ENCODE data around the gene BBC3. TPM values are rescaled to one million over a fixed set of nuclear protein-coding genes. Genes with fewer than 3 reads are reported as not detected.

Gene BBC3
- polyA plus RNA-seq (2011; rRNA removed) (3.6 and 6.0 TPM in 2 replicates), polyA plus RNA-seq (2017; fragmentation: RNase III; extraction: RNeasy Plus Mini Kit Qiagen cat#74134 plus additional on column Dnase treatment) (8.9 to 9.4 TPM (median 8.9 TPM) in 3 replicates), polyA minus RNA-seq (2011; rRNA and poly(A)+ RNA removed) (3.2 and 5.3 TPM in 2 replicates)
- polyA plus RNA-seq (2012; cell fraction: cytosol; rRNA removed): 8.9 and 15.7 TPM in 2 replicates
- polyA plus RNA-seq (2012; cell fraction: nucleus; rRNA removed): 21.8 and 21.9 TPM in 2 replicates

- no peak for FAIRE-seq
- CTCF ChIA-PET: no interaction called here
- TF ChIP-seq HMGXB4 (CRISPR knock-in tag; IDR thresholded peaks at IDR 0.05; ENCODE audit: borderline replicate concordance): no peak
- TF ChIP-seq CHD4 (IDR thresholded peaks at IDR 0.05; ENCODE audit: borderline replicate concordance): no peak
- no peak for TF ChIP-seq HES2 (IDR thresholded peaks at IDR 0.05)
- TF ChIP-seq CBX8 (IDR thresholded peaks at IDR 0.05): no peak
- peak; percentile 45 for TF ChIP-seq MYC (IDR thresholded peaks at IDR 0.05; ENCODE audit: borderline replicate concordance, low read length)
- TF ChIP-seq PHF8 (IDR thresholded peaks at IDR 0.05; ENCODE audit: borderline replicate concordance, low read depth): peak; percentile 79; the same call in 1 of the 2 replicates
- TF ChIP-seq KDM1A (IDR thresholded peaks at IDR 0.05; ENCODE audit: low read depth): peak; percentile 71; the same call in 1 of the 2 replicates
- no peak for TF ChIP-seq SMC3 (IDR thresholded peaks at IDR 0.05)
Observed at GRCh38 chr19:47230921-47231214, at the start of gene BBC3. Gene BBC3, minus strand, starts transcription at chr19:47231199. Its CDS starts 2,768 bp downstream, at chr19:47228431.

GRCh38 chr19:47280183-47280797, 49.3 kb upstream of the BBC3 start:
- ATAC-seq (peak; percentile 64 to 74; a peak in 5 of 6 replicates), DNase-seq (ENCODE audit: low read depth in 1 of 2, low spot score in 1 of 2) (peak; percentile 49 to 76), FAIRE-seq (no peak)
- ChIA-PET POLR2A (interaction anchor here (0.7 to 1.6 kb wide), 2 partner anchors 70 to 203 kb away, joined by 3 read pairs; no protein-coding TSS in a partner anchor), CTCF (interaction anchor here (0.6 to 12.3 kb wide), 12 partner anchors 9 to 148 kb away, joined by 3 to 160 read pairs (median 4); partner anchors contain the start of gene CCDC9)
- H3K9me3 ChIP-seq: no peaks in the 10 kb centered on the region
- H3K4me3 ChIP-seq: no peak overlapping the region
- no peak overlapping the region for H3K27ac ChIP-seq
- 77% methylated on average over 13 of the region's 13 CpGs for WGBS (ENCODE audit: missing lambda C conversion rate)
- H3K4me2 ChIP-seq: no peak overlapping the region
- peaks cover 3% of the 10 kb centered on the region; the same call in 2 of the 3 replicates for H3K4me1 ChIP-seq
- no peak for TF ChIP-seq MYC (IDR thresholded peaks at IDR 0.05; ENCODE audit: borderline replicate concordance, low read length)
- TF ChIP-seq EHF (CRISPR knock-in tag; IDR thresholded peaks at IDR 0.05): no peak
- TF ChIP-seq MAFK (IDR thresholded peaks at IDR 0.05; ENCODE audit: partially characterized antibody): peak; percentile 7
- no peak for TF ChIP-seq HDAC2 (IDR thresholded peaks at IDR 0.05)
- no peak for TF ChIP-seq TP53 (CRISPR knock-in tag; IDR thresholded peaks at IDR 0.05)
- TF ChIP-seq ESRRA (IDR thresholded peaks at IDR 0.05; ENCODE audit: borderline replicate concordance, low read length): no peak
- TF ChIP-seq RNF2 (IDR thresholded peaks at IDR 0.05; ENCODE audit: borderline replicate concordance, low read depth): no peak
- TF ChIP-seq BHLHE40 (IDR thresholded peaks at IDR 0.05; ENCODE audit: low read depth, low read length): no peak
- no peak for TF ChIP-seq PHF8 (IDR thresholded peaks at IDR 0.05; ENCODE audit: borderline replicate concordance, low read depth)
- no peak for TF ChIP-seq NFE2L2 (conservative IDR thresholded peaks at IDR 0.05; ENCODE audit: low read length)
- no peak for TF ChIP-seq HES2 (IDR thresholded peaks at IDR 0.05)
- TF ChIP-seq ATOH8 (CRISPR knock-in tag; IDR thresholded peaks at IDR 0.05; ENCODE audit: low read depth): no peak
- no peak for TF ChIP-seq FOSL2 (IDR thresholded peaks at IDR 0.05)
- TF ChIP-seq FOSL2 (CRISPR knock-in tag; IDR thresholded peaks at IDR 0.05): 0 out of 2 replicates have a peak, but pooled peaks have one; percentile 17
- TF ChIP-seq CHD4 (IDR thresholded peaks at IDR 0.05; ENCODE audit: borderline replicate concordance): no peak
- TF ChIP-seq REST (IDR thresholded peaks at IDR 0.05): no peak
- TF ChIP-seq KDM5A (IDR thresholded peaks at IDR 0.05): no peak
- TF ChIP-seq CBX8 (IDR thresholded peaks at IDR 0.05): no peak
- no peak for TF ChIP-seq ZC3H11A (IDR thresholded peaks at IDR 0.05)
- TF ChIP-seq ZFP36 (IDR thresholded peaks at IDR 0.05; ENCODE audit: borderline replicate concordance, partially characterized antibody): peak; percentile 84
- TF ChIP-seq CHD2 (IDR thresholded peaks at IDR 0.05; ENCODE audit: low read length, partially characterized antibody): no peak
- TF ChIP-seq EHMT2 (IDR thresholded peaks at IDR 0.05; ENCODE audit: low read depth): no peak
- TF ChIP-seq FOXS1 (CRISPR knock-in tag; IDR thresholded peaks at IDR 0.05): no peak
- TF ChIP-seq NR3C1 (IDR thresholded peaks at IDR 0.05): no peak
- TF ChIP-seq USF2 (IDR thresholded peaks at IDR 0.05): no peak

More at GRCh38 chr19:47230921-47231214, at the start of gene BBC3:
- POLR2A ChIA-PET: no interaction called here
- no peak for ATAC-seq
- H3K4me1 ChIP-seq: peaks cover 47% of the 10 kb centered on the region
- H3K27ac ChIP-seq: peak within 1 kb of the TSS; percentile 87 to 98
- H3K9me3 ChIP-seq: no peaks in the 10 kb centered on the region
- H3K4me3 ChIP-seq: peak within 1 kb of the TSS; percentile 89
- 10% methylated on average over 2 of the region's 43 CpGs for WGBS (ENCODE audit: missing lambda C conversion rate)
- H3K4me2 ChIP-seq: peak within 1 kb of the TSS; percentile 99
- DNase-seq (ENCODE audit: low read depth in 1 of 2, low spot score in 1 of 2): no peak

All from A549 (cell line).